ENCODE measurements around the gene PIEZO2. TPM values are rescaled to one million over a fixed set of nuclear protein-coding genes. Genes with fewer than 3 reads are reported as not detected.

Gene PIEZO2
- total and polyA plus RNA-seq, 9 donors: 2.0 to 8.5 (median 3.2) TPM

- Histone ChIP-seq H3K4me3 (no peak overlapping the region), H3K27ac (no peak overlapping the region), H3K27me3 (no peaks in the 10 kb centered on the region), H3K4me1 (ENCODE audit: insufficient read depth) (no peaks in the 10 kb centered on the region), H3K9me3 (no peaks in the 10 kb centered on the region), H3K36me3 (no peaks in the 10 kb centered on the region)
- TF ChIP-seq POLR2A (IDR thresholded peaks at IDR 0.05): no peak
- TF ChIP-seq EP300 (IDR thresholded peaks at IDR 0.05): no peak
- no peak for TF ChIP-seq CTCF (IDR thresholded peaks at IDR 0.05)
- intact Hi-C loops (cut with DNase I): no loop called here
- no peak for DNase-seq
Observed at GRCh38 chr18:10757349-10757748, 392.0 kb downstream of the PIEZO2 start.

DNA sequence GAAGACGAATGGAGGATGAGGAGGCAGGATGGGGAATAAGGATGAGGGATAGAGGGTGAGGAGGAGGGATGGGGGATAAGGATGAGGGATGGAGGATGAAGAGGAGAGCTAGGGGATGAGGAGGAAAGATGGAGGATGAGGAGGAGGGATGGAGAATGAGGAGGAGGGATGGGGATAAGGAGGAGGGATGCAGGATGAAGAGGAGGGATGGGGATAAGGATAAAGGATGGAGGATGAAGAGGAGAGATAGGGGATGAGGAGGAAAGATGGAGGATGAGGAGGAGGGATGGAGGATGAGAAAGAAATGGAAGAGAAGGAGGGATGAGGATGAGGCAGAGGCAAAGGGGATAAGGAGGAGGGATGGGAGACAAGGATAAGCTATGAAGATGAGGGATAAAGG, 393.5 kb downstream of the PIEZO2 start:
- no peaks in the 10 kb centered on the region for H3K9me3 ChIP-seq
- H3K27ac ChIP-seq: no peak overlapping the region
- no peaks in the 10 kb centered on the region for H3K27me3 ChIP-seq
- TF ChIP-seq EP300 (IDR thresholded peaks at IDR 0.05) (no peak), CTCF (IDR thresholded peaks at IDR 0.05) (no peak), POLR2A (IDR thresholded peaks at IDR 0.05) (no peak)
- H3K4me1 ChIP-seq (ENCODE audit: insufficient read depth): no peaks in the 10 kb centered on the region
- WGBS, 3 donors: 83 to 100% (median 90%) methylated on average over 1 of the region's 1 CpG
- no peak overlapping the region for H3K4me3 ChIP-seq
- intact Hi-C loops (cut with DNase I): no loop called here
- DNase-seq: no peak
- H3K36me3 ChIP-seq: no peaks in the 10 kb centered on the region

DNA sequence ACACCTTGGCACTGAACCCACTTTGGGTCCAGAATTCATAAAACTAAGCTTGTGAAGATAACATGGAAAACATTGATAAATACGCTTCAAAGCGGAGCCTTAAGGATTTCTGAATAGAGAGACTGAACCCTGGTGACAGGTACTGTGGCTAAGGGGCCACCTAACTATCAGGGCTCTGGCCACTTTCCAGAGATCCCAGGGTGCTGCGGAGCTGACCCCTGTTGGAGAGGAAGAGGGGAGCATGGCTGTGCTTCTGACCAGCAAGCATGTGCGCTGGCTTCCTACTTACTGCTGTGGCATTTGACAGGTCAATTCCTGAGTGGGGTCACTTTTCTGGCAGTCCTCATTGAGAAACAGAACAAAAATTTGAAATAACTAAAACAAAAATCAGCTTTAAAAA, 395.2 kb downstream of the PIEZO2 start:
- Histone ChIP-seq H3K27ac (no peak overlapping the region), H3K4me1 (ENCODE audit: insufficient read depth) (no peaks in the 10 kb centered on the region), H3K36me3 (no peaks in the 10 kb centered on the region), H3K9me3 (no peaks in the 10 kb centered on the region), H3K4me3 (no peak overlapping the region), H3K27me3 (no peaks in the 10 kb centered on the region)
- TF ChIP-seq EP300 (IDR thresholded peaks at IDR 0.05) (no peak), CTCF (IDR thresholded peaks at IDR 0.05) (no peak), POLR2A (IDR thresholded peaks at IDR 0.05) (no peak)
- no peak for DNase-seq
- intact Hi-C loops (cut with DNase I): no loop called here
- WGBS, 3 donors: 91 to 98% (median 92%) methylated on average over 4 of the region's 4 CpGs

- intact Hi-C loops (cut with DNase I): no loop called here
Observed at GRCh38 chr18:10752382-10752781, 397.0 kb downstream of the PIEZO2 start.

More at GRCh38 chr18:10752382-10752781, 397.0 kb downstream of the PIEZO2 start:
- Histone ChIP-seq H3K4me1 (ENCODE audit: insufficient read depth) (no peaks in the 10 kb centered on the region), H3K4me3 (no peak overlapping the region), H3K27ac (no peak overlapping the region), H3K27me3 (no peaks in the 10 kb centered on the region), H3K36me3 (no peaks in the 10 kb centered on the region), H3K9me3 (no peaks in the 10 kb centered on the region)
- TF ChIP-seq EP300 (IDR thresholded peaks at IDR 0.05) (no peak), CTCF (IDR thresholded peaks at IDR 0.05) (no peak), POLR2A (IDR thresholded peaks at IDR 0.05) (no peak)
- no peak for DNase-seq
- 48 to 58% (median 50%) methylated on average over 8 of the region's 8 CpGs for WGBS, 3 donors

Measured in ovary (tissue), 9 donors.